B cell (primary cell): ENCODE results near the gene TBC1D21. TPM values are rescaled to one million over a fixed set of nuclear protein-coding genes. Genes with fewer than 3 reads are reported as not detected.

Source experiments
- ATAC-seq: fragments of 200-7000 bp; cut with Tn5 transposase; one replicate; pipeline ENCODE4 v1.10.0; 2021; ENCODE audit warnings: low read depth, mild to moderate bottlenecking, moderate number of reproducible peaks, moderate library complexity
- CTCF ChIA-PET: fragments of 350-600 bp; sonication (Branson Sonifier 250); formaldehyde crosslinking; loops from one replicate; lab custom pipeline; 2021; ENCODE audit warnings: antibody characterized with exemption, inconsistent platforms; lab: Charles Lee
- POLR2A ChIA-PET: fragments of 350-600 bp; sonication (Branson Sonifier 250); formaldehyde crosslinking; loops from one replicate; lab custom pipeline; 2021; ENCODE audit warnings: antibody characterized with exemption; lab: Charles Lee
- DNase-seq: peaks from one replicate; pipeline ENCODE4 v3.0.0; 2013
- H2AFZ ChIP-seq: 2 replicates; pipeline ENCODE4 v1.6.1; 2012; ENCODE audit warnings: mild to moderate bottlenecking, low read depth, low read length; ENCODE audit not compliant: insufficient read depth, poor library complexity, severe bottlenecking
- H3K27ac ChIP-seq, 2 donors: 1 replicate in 1 of 2; 2 replicates in 1 of 2; pipeline ENCODE4 v1.5.1; 2012 to 2013; ENCODE audit warnings: low read length in 2 of 2, mild to moderate bottlenecking in 2 of 2, moderate library complexity in 1 of 2
- H3K27me3 ChIP-seq, 4 experiments: fragments of 200-600 bp in 1 of 4; sonication (generic) in 1 of 4; replicated peaks in 1 of 4; 1 replicate in 2 of 4; 2 replicates in 2 of 4; pipeline versions ENCODE4 v1.6.1 to v1.7.0; 2013 to 2016; ENCODE audit warnings: low read length in 3 of 4, mild to moderate bottlenecking in 2 of 4, mixed read lengths in 1 of 4, moderate library complexity in 1 of 4; ENCODE audit not compliant: insufficient read depth in 4 of 4, control insufficient read depth in 3 of 4; ENCODE audit errors: control extremely low read depth in 1 of 4
- H3K36me3 ChIP-seq, 2 experiments: replicated peaks in 1 of 2; 1 replicate in 1 of 2; 2 replicates in 1 of 2; pipeline versions ENCODE4 v1.6.1 to v1.7.1; 2013; ENCODE audit warnings: low read length in 1 of 2; ENCODE audit not compliant: insufficient read depth in 2 of 2, control insufficient read depth in 1 of 2; ENCODE audit errors: control extremely low read depth in 1 of 2, extremely low read depth in 1 of 2
- H3K4me1 ChIP-seq, 2 donors: fragments of 200-600 bp in 1 of 2; sonication (generic) in 1 of 2; 1 replicate in 1 of 2; 2 replicates in 1 of 2; pipeline versions ENCODE4 v1.5.1 to v1.6.1; 2013 to 2017; ENCODE audit warnings: low read length in 2 of 2; ENCODE audit not compliant: control insufficient read depth in 2 of 2, insufficient read depth in 2 of 2
- H3K4me2 ChIP-seq: replicated peaks from 2 replicates; pipeline ENCODE3; 2012; ENCODE audit warnings: mild to moderate bottlenecking, low read depth, low read length; ENCODE audit not compliant: poor library complexity, severe bottlenecking
- H3K4me3 ChIP-seq, 5 experiments: fragments of 200-600 bp in 1 of 5; sonication (generic) in 1 of 5; 1 replicate in 3 of 5; 2 replicates in 2 of 5; pipeline versions ENCODE4 v1.5.1 to v1.7.0; 2011 to 2016; ENCODE audit warnings: low read length in 4 of 5, mild to moderate bottlenecking in 4 of 5, low read depth in 2 of 5, control low read depth in 1 of 5, moderate library complexity in 1 of 5; ENCODE audit not compliant: insufficient read depth in 1 of 5; ENCODE audit errors: control extremely low read depth in 1 of 5, extremely low read depth in 1 of 5
- H3K79me2 ChIP-seq: fragments of 200-600 bp; sonication (generic); one replicate; pipeline ENCODE4 v1.6.0; 2016; ENCODE audit warnings: low read length; ENCODE audit not compliant: control insufficient read depth, insufficient read depth
- H3K9ac ChIP-seq: fragments of 200-600 bp; sonication (generic); 2 replicates; pipeline ENCODE4 v1.6.1; 2017; ENCODE audit warnings: mild to moderate bottlenecking, low read length, moderate library complexity
- H3K9me3 ChIP-seq, 3 donors: one replicate each; pipeline versions ENCODE4 v1.6.1 to v1.7.1; 2013; ENCODE audit warnings: low read length in 2 of 3; ENCODE audit not compliant: control insufficient read depth in 2 of 3, insufficient read depth in 1 of 3; ENCODE audit errors: control extremely low read depth in 1 of 3
- H4K20me1 ChIP-seq: 2 replicates; pipeline ENCODE4 v1.6.0; 2012; ENCODE audit warnings: mild to moderate bottlenecking, low read length; ENCODE audit not compliant: insufficient read depth, control insufficient read depth, poor library complexity, severe bottlenecking
- H3K27ac Mint-ChIP-seq: one replicate; pipeline ENCODE4 v1.8.0; 2021; ENCODE audit warnings: mixed read lengths
- H3K27me3 Mint-ChIP-seq: one replicate; pipeline ENCODE4 v1.8.0; 2021; ENCODE audit warnings: mixed read lengths
- H3K4me1 Mint-ChIP-seq: one replicate; pipeline ENCODE4 v1.8.0; 2021; ENCODE audit warnings: mixed read lengths
- H3K4me3 Mint-ChIP-seq: one replicate; pipeline ENCODE4 v1.8.0; 2021; ENCODE audit warnings: mixed read lengths
- H3K9me3 Mint-ChIP-seq: one replicate; pipeline ENCODE4 v1.8.0; 2022; ENCODE audit warnings: mixed read lengths; ENCODE audit not compliant: insufficient read depth
- EZH2 ChIP-seq: IDR thresholded peaks from 2 replicates; pipeline ENCODE4 v1.6.1; 2012; ENCODE audit warnings: borderline replicate concordance, low read depth, mild to moderate bottlenecking, moderate library complexity, low read length; ENCODE audit not compliant: insufficient read depth, poor library complexity, severe bottlenecking
- WGBS: methylation state at CpG from one replicate; pipeline ENCODE4 v1.1.5; 2013; ENCODE audit warnings: missing lambda C conversion rate; ENCODE audit not compliant: insufficient coverage; 5-methylcytosine and 5-hydroxymethylcytosine counted together
- intact Hi-C: fragments of 100-400 bp; cut with micrococcal nuclease; formaldehyde crosslinking; loops from one replicate; pipeline ENCODE4 v1.10.0; 2022
- polyA plus RNA-seq: library from polyadenylated mRNA; depleted of rRNA; stranded (reverse); fragments of >200 nt; gene quantifications from 2 replicates; pipeline ENCODE4 v1.2.3, GENCODE V29; 2012
- total RNA-seq, 2 donors: library from RNA; stranded (reverse); fragments of 120-200 nt in 1 of 2; gene quantifications; 1 replicate in 1 of 2; 2 replicates in 1 of 2; pipeline versions ENCODE4 v1.2.3 to v1.2.4, GENCODE V29; 2013 to 2022
- TF ChIP-seq, protein P1 (sequence below): fragments of 200-600 bp; IDR thresholded peaks from one replicate; pipeline ENCODE4 v1.8.0; 2022; ENCODE audit warnings: antibody characterized with exemption, mild to moderate bottlenecking

The TBC1D21 gene
- total and polyA plus RNA-seq, 2 donors (not counting 1 experiment from before 2014, with no cell fraction given), result not detected

DNA sequence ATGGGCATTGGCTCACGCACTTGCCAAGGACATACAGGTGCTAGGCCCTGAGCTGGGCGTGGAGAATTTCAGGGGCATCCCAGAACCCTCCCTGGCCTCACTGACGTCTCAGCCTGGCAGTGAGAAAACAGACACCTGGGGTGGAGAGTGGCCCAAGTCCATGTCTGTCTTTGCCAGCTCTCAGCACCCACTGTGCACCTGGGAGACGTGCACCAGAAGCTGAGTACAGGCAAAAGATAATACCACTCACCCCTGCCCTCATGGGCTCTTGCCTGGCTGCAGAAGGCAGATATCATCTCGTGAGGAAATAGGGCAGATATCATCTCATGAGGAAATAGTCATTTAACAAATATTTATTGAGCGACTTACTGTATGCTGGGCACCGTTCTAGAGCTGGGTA lies 60.9 kb downstream of the TBC1D21 start:
- CTCF ChIA-PET, result no interaction called here
- 83% methylated on average over 3 of the region's 7 CpGs for WGBS

DNA sequence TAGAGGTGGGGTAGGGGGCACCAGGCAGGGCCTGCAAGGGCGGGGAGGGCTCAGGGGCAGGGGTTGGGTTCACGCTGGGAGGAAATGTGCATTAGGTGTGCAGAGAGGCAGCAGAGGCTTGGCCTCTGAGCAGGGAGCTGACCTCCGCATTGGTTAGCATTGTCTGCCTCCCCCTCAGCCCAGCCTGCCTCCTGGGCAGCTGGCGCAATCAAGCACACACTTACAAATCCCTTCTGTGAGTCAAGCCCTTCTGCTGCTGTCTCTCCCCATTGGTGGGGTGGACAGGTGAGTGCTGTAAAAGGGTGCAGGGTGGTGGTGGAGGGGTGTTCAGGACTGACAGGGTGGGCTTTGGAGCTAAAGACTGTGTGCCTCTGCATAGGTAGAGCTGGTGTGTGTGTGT lies 62.2 kb downstream of the TBC1D21 start:
- 85% methylated on average over 3 of the region's 4 CpGs for WGBS
- H3K27ac Mint-ChIP-seq, result no peak overlapping the region
- TF ChIP-seq, protein P1, sequence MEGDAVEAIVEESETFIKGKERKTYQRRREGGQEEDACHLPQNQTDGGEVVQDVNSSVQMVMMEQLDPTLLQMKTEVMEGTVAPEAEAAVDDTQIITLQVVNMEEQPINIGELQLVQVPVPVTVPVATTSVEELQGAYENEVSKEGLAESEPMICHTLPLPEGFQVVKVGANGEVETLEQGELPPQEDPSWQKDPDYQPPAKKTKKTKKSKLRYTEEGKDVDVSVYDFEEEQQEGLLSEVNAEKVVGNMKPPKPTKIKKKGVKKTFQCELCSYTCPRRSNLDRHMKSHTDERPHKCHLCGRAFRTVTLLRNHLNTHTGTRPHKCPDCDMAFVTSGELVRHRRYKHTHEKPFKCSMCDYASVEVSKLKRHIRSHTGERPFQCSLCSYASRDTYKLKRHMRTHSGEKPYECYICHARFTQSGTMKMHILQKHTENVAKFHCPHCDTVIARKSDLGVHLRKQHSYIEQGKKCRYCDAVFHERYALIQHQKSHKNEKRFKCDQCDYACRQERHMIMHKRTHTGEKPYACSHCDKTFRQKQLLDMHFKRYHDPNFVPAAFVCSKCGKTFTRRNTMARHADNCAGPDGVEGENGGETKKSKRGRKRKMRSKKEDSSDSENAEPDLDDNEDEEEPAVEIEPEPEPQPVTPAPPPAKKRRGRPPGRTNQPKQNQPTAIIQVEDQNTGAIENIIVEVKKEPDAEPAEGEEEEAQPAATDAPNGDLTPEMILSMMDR, result no peak
- TF ChIP-seq EZH2, result no peak
- POLR2A ChIA-PET, result interaction anchor here (0.6 kb wide), 1 partner anchor 302 kb away, joined by 3 read pairs; the partner anchor contains the start of gene NPTN
- Histone ChIP-seq H3K4me2 (no peak overlapping the region), H3K79me2 (no peaks in the 10 kb centered on the region), H3K9ac (no peak overlapping the region), H3K27ac (no peak overlapping the region), H4K20me1 (no peaks in the 10 kb centered on the region), H2AFZ (no peak overlapping the region), H3K36me3 (no peaks in the 10 kb centered on the region), H3K9me3 (no peaks in the 10 kb centered on the region), H3K4me3 (no peak overlapping the region), H3K4me1 (no peaks in the 10 kb centered on the region), H3K27me3 (peaks cover 0 to 27% (median under 1%) of the 10 kb centered on the region in 4 experiments)
- CTCF ChIA-PET, result interaction anchor here (1.2 to 1.6 kb wide), 3 partner anchors 8 to 28 kb away, joined by 3 to 4 read pairs (median 3); no protein-coding TSS in a partner anchor
- H3K27me3 Mint-ChIP-seq, result peaks cover 30% of the 10 kb centered on the region
- ATAC-seq (no peak), DNase-seq (no peak)
- H3K4me3 Mint-ChIP-seq, result no peak overlapping the region
- no peaks in the 10 kb centered on the region for H3K4me1 Mint-ChIP-seq
- intact Hi-C loops, result no loop called here
- H3K9me3 Mint-ChIP-seq, result no peaks in the 10 kb centered on the region

More for the DNA sequence above, 60.9 kb downstream of the TBC1D21 start:
- Mint-ChIP-seq H3K9me3 (no peaks in the 10 kb centered on the region), H3K4me1 (no peaks in the 10 kb centered on the region), H3K4me3 (no peak overlapping the region), H3K27me3 (peaks cover 32% of the 10 kb centered on the region), H3K27ac (no peak overlapping the region)
- ATAC-seq (no peak), DNase-seq (no peak)
- peaks cover 0 to 39% (median 7%) of the 10 kb centered on the region in 4 experiments for H3K27me3 ChIP-seq
- H3K27ac ChIP-seq, result no peak overlapping the region
- no peaks in the 10 kb centered on the region for H4K20me1 ChIP-seq
- POLR2A ChIA-PET, result no interaction called here
- TF ChIP-seq, protein P1, result no peak
- no peak for TF ChIP-seq EZH2
- no peak overlapping the region for H2AFZ ChIP-seq
- peaks cover 0 to under 1% (median 0%) of the 10 kb centered on the region in 3 donors for H3K9me3 ChIP-seq
- H3K79me2 ChIP-seq, result no peaks in the 10 kb centered on the region
- intact Hi-C loops, result no loop called here
- no peaks in the 10 kb centered on the region for H3K4me1 ChIP-seq
- no peak overlapping the region for H3K9ac ChIP-seq
- no peaks in the 10 kb centered on the region for H3K36me3 ChIP-seq
- H3K4me2 ChIP-seq, result no peak overlapping the region
- H3K4me3 ChIP-seq, result no peak overlapping the region
